SJCRH30 (cell line): Measurements from ENCODE around the gene FAM83D. TPM values are rescaled to one million over a fixed set of nuclear protein-coding genes. Genes with fewer than 3 reads are reported as not detected.

Experiments
- DNase-seq, 2 experiments: peaks; one replicate each; pipeline ENCODE4 v3.0.0-alpha.2; 2015 to 2020
- H3K27ac ChIP-seq: fragments of 250-450 bp; sonication (Bioruptor Pico); 2 replicates; pipeline ENCODE4 v1.5.1; 2020; ENCODE audit warnings: mild to moderate bottlenecking, moderate library complexity
- H3K27me3 ChIP-seq: fragments of 250-450 bp; sonication (Bioruptor Pico); 2 replicates; pipeline ENCODE4 v1.5.1; 2020; ENCODE audit warnings: mild to moderate bottlenecking, moderate library complexity
- H3K36me3 ChIP-seq: fragments of 250-450 bp; sonication (Bioruptor Pico); 2 replicates; pipeline ENCODE4 v1.5.1; 2020; ENCODE audit warnings: mild to moderate bottlenecking, moderate library complexity
- H3K4me1 ChIP-seq: fragments of 250-450 bp; sonication (Bioruptor Pico); 2 replicates; pipeline ENCODE4 v1.5.1; 2020; ENCODE audit warnings: mild to moderate bottlenecking, moderate library complexity
- H3K4me3 ChIP-seq: fragments of 250-450 bp; sonication (Bioruptor Pico); 2 replicates; pipeline ENCODE4 v1.5.1; 2020; ENCODE audit warnings: mild to moderate bottlenecking, moderate library complexity
- H3K9me3 ChIP-seq: fragments of 250-450 bp; sonication (Bioruptor Pico); replicated peaks from 2 replicates; pipeline ENCODE4 v1.5.1; 2020; ENCODE audit warnings: mild to moderate bottlenecking, moderate library complexity
- total RNA-seq: library from RNA; depleted of rRNA; stranded (reverse); fragments of >200 nt; shearing (Covaris generic); gene quantifications from 2 replicates; pipeline ENCODE4 v1.2.3, GENCODE V29; 2014; rRNA removed

FAM83D gene, protein sequence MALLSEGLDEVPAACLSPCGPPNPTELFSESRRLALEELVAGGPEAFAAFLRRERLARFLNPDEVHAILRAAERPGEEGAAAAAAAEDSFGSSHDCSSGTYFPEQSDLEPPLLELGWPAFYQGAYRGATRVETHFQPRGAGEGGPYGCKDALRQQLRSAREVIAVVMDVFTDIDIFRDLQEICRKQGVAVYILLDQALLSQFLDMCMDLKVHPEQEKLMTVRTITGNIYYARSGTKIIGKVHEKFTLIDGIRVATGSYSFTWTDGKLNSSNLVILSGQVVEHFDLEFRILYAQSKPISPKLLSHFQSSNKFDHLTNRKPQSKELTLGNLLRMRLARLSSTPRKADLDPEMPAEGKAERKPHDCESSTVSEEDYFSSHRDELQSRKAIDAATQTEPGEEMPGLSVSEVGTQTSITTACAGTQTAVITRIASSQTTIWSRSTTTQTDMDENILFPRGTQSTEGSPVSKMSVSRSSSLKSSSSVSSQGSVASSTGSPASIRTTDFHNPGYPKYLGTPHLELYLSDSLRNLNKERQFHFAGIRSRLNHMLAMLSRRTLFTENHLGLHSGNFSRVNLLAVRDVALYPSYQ
- 87.9 and 96.6 TPM in 2 replicates for total RNA-seq

DNA sequence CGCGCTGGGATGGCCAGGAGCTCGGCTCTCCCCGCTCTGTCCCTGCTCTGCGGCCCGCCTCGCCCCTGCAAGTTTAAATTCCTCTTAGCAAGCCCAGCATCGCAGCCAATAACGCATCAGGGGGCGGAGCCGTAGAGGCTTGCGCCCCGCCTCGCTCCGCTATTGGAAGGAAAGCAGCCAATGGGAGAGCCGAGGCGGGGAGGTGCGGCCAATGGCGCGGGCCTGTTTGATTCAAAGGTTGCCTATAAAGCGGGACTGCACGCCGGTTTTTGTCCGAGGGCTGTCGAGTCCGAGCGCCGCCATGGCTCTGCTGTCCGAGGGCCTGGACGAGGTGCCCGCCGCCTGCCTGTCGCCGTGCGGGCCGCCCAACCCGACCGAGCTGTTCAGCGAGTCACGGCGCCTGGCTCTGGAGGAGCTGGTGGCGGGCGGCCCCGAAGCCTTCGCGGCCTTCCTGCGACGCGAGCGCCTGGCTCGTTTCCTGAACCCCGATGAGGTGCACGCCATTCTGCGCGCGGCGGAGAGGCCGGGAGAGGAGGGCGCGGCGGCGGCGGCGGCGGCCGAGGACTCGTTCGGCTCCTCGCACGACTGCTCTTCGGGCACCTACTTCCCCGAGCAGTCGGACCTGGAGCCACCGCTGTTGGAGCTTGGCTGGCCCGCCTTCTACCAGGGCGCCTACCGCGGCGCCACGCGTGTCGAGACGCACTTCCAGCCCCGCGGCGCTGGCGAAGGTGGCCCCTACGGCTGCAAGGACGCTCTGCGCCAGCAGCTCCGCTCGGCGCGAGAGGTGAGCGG lies at the start of gene FAM83D:
Gene FAM83D, plus strand, starts transcription at position 276 of the 792 bp plus-strand sequence. Its CDS starts 26 bp downstream, at position 302.
- H3K4me1 ChIP-seq = peaks cover 11% of the 10 kb centered on the region
- peak within 1 kb of the TSS; percentile 77 for H3K27ac ChIP-seq
- peaks cover 11% of the 10 kb centered on the region for H3K36me3 ChIP-seq
- H3K9me3 ChIP-seq = no peaks in the 10 kb centered on the region
- no peaks in the 10 kb centered on the region for H3K27me3 ChIP-seq
- H3K4me3 ChIP-seq = peak within 1 kb of the TSS; percentile 89
- DNase-seq = peak; percentile 100

DNA sequence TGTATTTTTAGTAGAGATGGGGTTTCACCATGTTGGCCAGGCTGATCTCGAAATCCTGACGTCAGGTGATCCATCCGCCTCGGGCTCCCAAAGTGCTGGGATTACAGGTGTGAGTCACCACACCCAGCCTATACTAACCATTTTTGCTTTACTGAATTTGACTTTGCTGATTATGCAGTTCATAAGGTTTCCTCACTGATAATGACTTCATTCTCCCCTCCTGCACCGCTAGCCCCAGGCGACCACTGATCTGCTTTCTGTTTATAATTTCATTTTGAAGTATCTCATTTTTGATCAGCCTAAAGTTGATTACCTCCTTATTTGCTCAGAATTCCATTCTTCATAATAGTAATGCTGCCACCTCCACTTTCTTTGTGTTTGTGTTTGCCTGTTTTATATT lies 48.7 kb upstream of the FAM83D start:
- Histone ChIP-seq H3K36me3 (no peaks in the 10 kb centered on the region), H3K27me3 (no peaks in the 10 kb centered on the region), H3K9me3 (no peaks in the 10 kb centered on the region), H3K4me1 (peaks cover 12% of the 10 kb centered on the region), H3K27ac (no peak overlapping the region), H3K4me3 (no peak overlapping the region)
- DNase-seq = no peak

DNA sequence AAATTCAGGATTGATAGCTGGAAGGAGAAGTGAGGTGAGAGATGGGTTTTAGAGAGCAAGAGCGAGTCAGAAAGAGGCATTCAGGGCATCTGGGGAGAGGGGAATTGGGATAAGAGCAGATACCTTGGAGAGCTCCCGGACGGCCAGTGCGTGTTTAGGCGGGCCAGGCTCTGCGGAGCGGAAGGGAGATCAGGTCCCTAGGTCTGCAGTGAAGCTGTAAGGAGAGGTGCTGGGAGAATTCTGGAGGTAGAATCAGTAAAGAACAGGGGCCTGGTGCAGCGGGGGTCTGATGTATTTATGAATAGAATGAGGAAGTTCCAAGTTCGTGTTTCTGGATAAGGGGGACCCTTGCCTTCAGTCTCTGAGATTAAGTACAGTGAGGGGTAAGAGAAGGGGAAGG lies 47.4 kb upstream of the FAM83D start:
- Histone ChIP-seq H3K4me3 (no peak overlapping the region), H3K9me3 (no peaks in the 10 kb centered on the region), H3K4me1 (peaks cover 25% of the 10 kb centered on the region), H3K27me3 (no peaks in the 10 kb centered on the region), H3K27ac (no peak overlapping the region), H3K36me3 (no peaks in the 10 kb centered on the region)
- DNase-seq = peak; percentile 59 to 70

GRCh38 chr20:38880952-38881735 lies 45.1 kb upstream of the FAM83D start:
- Histone ChIP-seq H3K9me3 (no peaks in the 10 kb centered on the region), H3K27me3 (no peaks in the 10 kb centered on the region), H3K4me3 (no peak overlapping the region), H3K36me3 (no peaks in the 10 kb centered on the region), H3K4me1 (peaks cover 28% of the 10 kb centered on the region), H3K27ac (no peak overlapping the region)
- DNase-seq = peak; percentile 75 to 77

DNA sequence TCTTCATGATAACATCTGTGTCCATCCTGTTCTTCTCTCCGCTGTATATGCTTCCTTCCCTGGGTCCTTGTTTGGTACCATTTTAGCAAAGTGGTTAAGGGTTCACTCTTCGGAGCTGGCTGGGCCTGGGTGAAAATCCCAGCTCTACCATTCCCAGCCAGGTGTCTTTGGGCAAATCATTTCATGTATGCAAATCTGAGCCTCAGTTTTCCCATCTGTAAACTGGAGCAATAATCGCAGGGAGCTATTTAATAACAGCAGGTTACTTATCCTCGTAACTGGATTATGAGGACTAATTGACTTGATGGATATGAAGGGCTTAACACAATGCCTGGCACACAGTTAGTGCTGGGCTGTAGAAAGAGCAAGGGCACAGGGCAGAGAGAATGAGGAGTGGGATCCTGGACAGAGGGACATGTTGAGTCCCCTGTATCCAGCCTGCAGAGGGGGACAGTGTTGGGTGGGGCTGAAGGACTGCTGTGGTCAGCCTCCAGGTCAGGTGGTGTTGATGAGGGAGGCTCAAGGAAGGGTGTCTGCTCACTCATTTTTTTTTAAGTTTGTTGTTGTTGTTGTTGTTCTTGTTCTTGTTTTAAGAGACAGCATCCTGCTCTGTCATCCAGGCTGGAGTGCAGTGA lies 44.3 kb upstream of the FAM83D start:
- Histone ChIP-seq H3K27ac (no peak overlapping the region), H3K9me3 (no peaks in the 10 kb centered on the region), H3K27me3 (no peaks in the 10 kb centered on the region), H3K4me1 (peaks cover 28% of the 10 kb centered on the region), H3K36me3 (no peaks in the 10 kb centered on the region), H3K4me3 (no peak overlapping the region)
- DNase-seq = no peak

GRCh38 chr20:38882600-38882999 lies 43.6 kb upstream of the FAM83D start:
- Histone ChIP-seq H3K4me1 (peaks cover 28% of the 10 kb centered on the region), H3K4me3 (no peak overlapping the region), H3K27ac (no peak overlapping the region), H3K9me3 (no peaks in the 10 kb centered on the region), H3K36me3 (no peaks in the 10 kb centered on the region), H3K27me3 (no peaks in the 10 kb centered on the region)
- DNase-seq = no peak

DNA sequence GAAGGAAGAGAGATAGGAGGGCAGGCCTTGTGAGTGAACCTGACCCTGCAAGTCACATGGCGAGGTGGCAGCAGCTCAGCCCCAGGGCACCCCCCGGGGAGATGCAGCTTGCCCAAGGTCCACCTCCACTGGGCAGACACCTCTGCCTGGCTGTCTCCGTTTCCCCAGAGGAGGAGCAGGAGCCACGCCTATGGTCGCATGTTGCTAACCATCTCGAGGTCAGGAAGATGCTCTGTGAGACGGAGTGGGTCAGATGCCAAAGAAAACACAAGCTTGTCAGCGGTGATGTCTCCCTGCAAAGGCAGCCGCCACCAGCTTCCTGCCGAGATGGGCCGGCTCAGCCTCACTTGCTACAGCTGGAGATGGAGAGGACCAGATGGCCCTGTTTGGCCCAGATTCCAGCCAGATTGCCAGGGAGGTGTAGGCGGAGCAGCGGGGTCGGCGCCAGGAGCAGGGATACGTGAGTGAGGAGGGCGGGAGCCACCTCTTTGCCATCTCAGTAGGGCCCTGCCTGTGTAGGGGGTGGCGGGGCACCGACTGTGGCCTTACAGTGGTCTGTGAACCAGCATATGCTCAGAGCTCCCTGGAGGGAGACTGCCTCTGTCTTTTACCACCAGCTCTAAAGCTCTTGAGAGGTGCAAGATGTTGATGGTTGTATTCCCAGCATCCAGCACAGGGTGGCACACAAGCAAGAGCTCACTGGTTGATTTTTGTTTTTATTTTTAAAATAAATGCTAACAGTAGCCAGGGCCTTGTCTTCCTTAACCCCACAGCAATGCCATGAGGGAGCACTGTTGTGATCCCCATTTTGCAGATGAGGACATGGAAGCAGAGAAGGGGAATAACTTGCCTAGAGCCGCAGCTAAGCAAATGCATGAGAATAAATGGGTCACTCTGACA lies 42.9 kb upstream of the FAM83D start:
- Histone ChIP-seq H3K4me3 (no peak overlapping the region), H3K27ac (no peak overlapping the region), H3K9me3 (no peaks in the 10 kb centered on the region), H3K4me1 (peaks cover 28% of the 10 kb centered on the region), H3K27me3 (no peaks in the 10 kb centered on the region), H3K36me3 (no peaks in the 10 kb centered on the region)
- peak; percentile 85 to 87 for DNase-seq

GRCh38 chr20:38883981-38884733 lies 42.1 kb upstream of the FAM83D start:
- H3K36me3 ChIP-seq = no peaks in the 10 kb centered on the region
- H3K27ac ChIP-seq = no peak overlapping the region
- peaks cover 28% of the 10 kb centered on the region for H3K4me1 ChIP-seq
- no peaks in the 10 kb centered on the region for H3K27me3 ChIP-seq
- no peak overlapping the region for H3K4me3 ChIP-seq
- no peak for DNase-seq
- no peaks in the 10 kb centered on the region for H3K9me3 ChIP-seq

GRCh38 chr20:38885357-38885756 lies 40.9 kb upstream of the FAM83D start:
- no peak overlapping the region for H3K27ac ChIP-seq
- H3K36me3 ChIP-seq = no peaks in the 10 kb centered on the region
- H3K4me3 ChIP-seq = no peak overlapping the region
- H3K27me3 ChIP-seq = no peaks in the 10 kb centered on the region
- no peak for DNase-seq
- H3K4me1 ChIP-seq = peaks cover 28% of the 10 kb centered on the region
- H3K9me3 ChIP-seq = no peaks in the 10 kb centered on the region

DNA sequence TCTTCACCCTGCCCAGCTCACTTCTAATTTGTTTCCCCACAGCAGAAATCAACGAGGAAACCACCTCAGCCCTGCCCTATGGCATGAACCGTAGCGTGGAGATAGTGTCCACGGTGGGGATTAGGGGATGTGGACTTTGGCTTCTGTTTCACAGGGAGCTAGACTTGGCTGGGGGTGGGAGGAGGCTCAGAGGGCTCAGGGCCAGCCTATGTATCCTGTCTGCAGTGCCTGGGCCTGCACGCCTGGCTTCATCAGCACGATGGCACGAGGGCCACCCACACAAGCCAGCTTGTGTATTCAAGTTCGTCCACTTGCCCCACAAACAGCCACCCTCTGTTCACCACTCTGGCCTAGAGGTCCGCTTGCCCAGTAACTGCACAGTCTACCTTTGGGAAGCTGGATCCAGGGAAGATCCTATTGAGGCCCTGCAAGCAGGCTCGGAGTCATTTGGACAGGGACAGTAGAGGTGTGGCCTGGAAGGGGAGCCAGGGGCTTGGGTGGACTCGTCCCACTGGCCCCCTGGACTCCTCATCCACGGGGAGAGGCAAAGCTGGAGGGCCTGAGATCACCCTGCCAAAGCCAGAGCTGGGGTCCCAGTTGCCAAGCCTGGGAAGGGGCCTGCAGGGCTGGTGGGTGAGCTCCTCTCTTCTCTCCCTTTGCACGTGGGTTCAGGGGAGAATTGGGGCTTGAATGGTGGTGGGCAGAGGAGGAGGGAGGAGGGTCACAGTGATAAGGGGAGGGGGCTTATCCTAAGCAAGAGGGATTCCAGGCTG lies 38.0 kb upstream of the FAM83D start:
- no peak for DNase-seq
- Histone ChIP-seq H3K4me3 (no peak overlapping the region), H3K27me3 (no peaks in the 10 kb centered on the region), H3K36me3 (no peaks in the 10 kb centered on the region), H3K4me1 (peaks cover 9% of the 10 kb centered on the region), H3K9me3 (no peaks in the 10 kb centered on the region), H3K27ac (no peak overlapping the region)

DNA sequence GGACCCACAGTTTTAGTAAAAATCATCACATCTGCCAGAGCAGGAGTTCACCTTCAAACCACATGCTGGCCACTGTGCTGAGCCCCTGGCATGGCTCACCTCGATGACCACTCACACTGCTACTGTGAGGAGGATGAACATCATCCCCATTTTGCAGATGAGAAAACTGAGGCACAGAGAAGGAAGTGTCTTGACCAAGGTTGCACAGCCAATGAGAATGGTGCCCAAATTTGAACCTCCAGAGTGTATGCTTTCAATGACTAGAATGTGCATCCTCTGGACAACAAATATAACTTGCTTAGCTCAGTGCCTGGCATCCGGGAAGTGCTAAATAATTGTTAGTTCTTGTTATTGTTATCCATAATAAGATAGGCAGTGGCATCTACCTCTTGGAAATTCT lies 37.2 kb upstream of the FAM83D start:
- Histone ChIP-seq H3K4me1 (peaks cover 1% of the 10 kb centered on the region), H3K9me3 (no peaks in the 10 kb centered on the region), H3K4me3 (no peak overlapping the region), H3K27me3 (no peaks in the 10 kb centered on the region), H3K36me3 (no peaks in the 10 kb centered on the region), H3K27ac (no peak overlapping the region)
- no peak for DNase-seq

DNA sequence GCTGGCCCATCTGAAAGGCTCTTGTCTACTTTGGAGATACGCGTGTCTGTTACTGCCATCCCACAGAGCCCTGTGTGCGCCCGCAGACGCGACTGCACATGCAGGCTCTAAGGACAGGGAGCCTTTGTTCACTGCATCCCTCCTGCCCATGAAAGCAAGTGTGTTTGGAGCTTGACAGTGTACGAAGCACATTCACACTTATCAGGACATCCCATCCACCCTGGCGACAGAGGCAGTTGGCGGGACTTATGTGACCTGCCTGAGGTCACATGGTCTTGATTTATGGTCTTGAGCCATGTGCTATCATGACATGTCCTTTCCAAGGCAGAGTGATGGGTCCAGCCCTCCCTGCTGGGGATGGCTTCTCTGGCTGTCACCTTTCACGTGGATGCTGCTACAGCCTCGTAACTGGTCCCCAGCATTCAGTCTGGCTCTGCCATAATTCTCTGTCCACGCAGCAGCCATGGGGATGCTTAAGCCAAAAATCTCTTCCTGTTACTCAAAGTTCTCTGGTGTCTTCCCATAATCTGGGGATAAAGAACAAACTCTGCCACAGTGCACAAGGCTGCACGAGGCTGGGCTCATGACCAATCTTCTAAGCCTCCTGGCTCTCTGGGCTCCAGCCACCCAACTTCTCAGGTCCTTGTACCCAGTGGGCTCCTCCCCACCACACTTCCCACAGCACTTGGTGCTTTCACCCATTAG lies 36.3 kb upstream of the FAM83D start:
- DNase-seq = no peak
- Histone ChIP-seq H3K27ac (no peak overlapping the region), H3K4me3 (no peak overlapping the region), H3K36me3 (no peaks in the 10 kb centered on the region), H3K27me3 (no peaks in the 10 kb centered on the region), H3K9me3 (no peaks in the 10 kb centered on the region), H3K4me1 (no peaks in the 10 kb centered on the region; the same call in 1 of the 2 replicates)
